Omental fat pad (tissue), 4 donors: ENCODE results near the gene TPX2. TPM values are rescaled to one million over a fixed set of nuclear protein-coding genes. Genes with fewer than 3 reads are reported as not detected.

Experiments used
- ATAC-seq: fragments of 150-250 bp; one replicate; pipeline ENCODE4 v1.9.1; 2016; ENCODE audit warnings: mild to moderate bottlenecking, moderate library complexity; ENCODE audit not compliant: low FRiP score
- DNase-seq: peaks from one replicate; pipeline ENCODE4 v3.0.0-alpha.2; 2019; ENCODE audit warnings: low spot score
- CTCF ChIP-seq, 3 donors: fragments of 450-650 bp; IDR thresholded peaks; one replicate each; pipeline ENCODE4 v1.5.1; 2016 to 2017; ENCODE audit warnings: antibody characterized with exemption in 3 of 3, mild to moderate bottlenecking in 3 of 3, moderate library complexity in 2 of 3
- total RNA-seq, 4 donors: library from RNA; depleted of rRNA; stranded (reverse); fragments of >200 nt; gene quantifications; one replicate each; pipeline ENCODE4 v1.1.0, GENCODE V29; 2016

The TPX2 gene
- total RNA-seq, 4 donors from 2014 or later, result 0.82 to 4.8 (median 0.97) TPM

- ATAC-seq (no peak), DNase-seq (no peak)
- no peak for TF ChIP-seq CTCF (IDR thresholded peaks at IDR 0.05)
These were observed 42.9 kb downstream of the TPX2 start for GRCh38 chr20:31781945-31782344.

GRCh38 chr20:31784354-31785044, 45.4 kb downstream of the TPX2 start:
- no peak for TF ChIP-seq CTCF (IDR thresholded peaks at IDR 0.05)
- DNase-seq (no peak), ATAC-seq (no peak)

GRCh38 chr20:31785089-31785488, 46.0 kb downstream of the TPX2 start:
- TF ChIP-seq CTCF (IDR thresholded peaks at IDR 0.05), result no peak
- DNase-seq (no peak), ATAC-seq (no peak)

GRCh38 chr20:31788578-31788977, 49.5 kb downstream of the TPX2 start:
- ATAC-seq (no peak), DNase-seq (no peak)
- TF ChIP-seq CTCF (IDR thresholded peaks at IDR 0.05), result no peak

GRCh38 chr20:31790401-31790800, 51.3 kb downstream of the TPX2 start:
- DNase-seq, result no peak
- no peak for TF ChIP-seq CTCF (IDR thresholded peaks at IDR 0.05)
- ATAC-seq, result no peak

GRCh38 chr20:31797364-31797763, 58.3 kb downstream of the TPX2 start:
- TF ChIP-seq CTCF (IDR thresholded peaks at IDR 0.05), result no peak

GRCh38 chr20:31801508-31801907, 62.4 kb downstream of the TPX2 start:
- ATAC-seq (no peak), DNase-seq (no peak)
- no peak for TF ChIP-seq CTCF (IDR thresholded peaks at IDR 0.05)

More at GRCh38 chr20:31797364-31797763, 58.3 kb downstream of the TPX2 start:
- DNase-seq (no peak), ATAC-seq (no peak)
